GM12873 (cell line): ENCODE measurements around the gene AMPH.

ENCODE experiments used
- CTCF ChIP-seq: IDR thresholded peaks from 2 replicates; pipeline ENCODE4 v1.5.1; 2012; ENCODE audit warnings: low read depth, mild to moderate bottlenecking, moderate library complexity, low read length, control low read depth; ENCODE audit not compliant: insufficient read depth; ENCODE audit errors: missing control alignments

The AMPH gene

GRCh38 chr7:38438970-38439369 lies 192.2 kb downstream of the AMPH start:
- TF ChIP-seq CTCF: no peak

GRCh38 chr7:38432671-38433070 lies 198.5 kb downstream of the AMPH start:
- no peak for TF ChIP-seq CTCF

GRCh38 chr7:38432080-38432479 lies 199.1 kb downstream of the AMPH start:
- TF ChIP-seq CTCF: no peak

GRCh38 chr7:38429057-38429456 lies 202.1 kb downstream of the AMPH start:
- no peak for TF ChIP-seq CTCF

- no peak for TF ChIP-seq CTCF
Measured at GRCh38 chr7:38428041-38428440, 203.1 kb downstream of the AMPH start.

GRCh38 chr7:38427279-38427955 lies 203.8 kb downstream of the AMPH start:
- no peak for TF ChIP-seq CTCF

- TF ChIP-seq CTCF: no peak
Measured at GRCh38 chr7:38425509-38425908, 205.7 kb downstream of the AMPH start.
